Neural progenitor cell (in vitro differentiated cells): ENCODE data around the gene PCDH1. TPM values are rescaled to one million over a fixed set of nuclear protein-coding genes. Genes with fewer than 3 reads are reported as not detected.

ENCODE experiments used
- DNase-seq: peaks from one replicate; pipeline ENCODE4 v3.0.0-alpha.2; 2016; ENCODE audit warnings: low spot score
- H2AFZ ChIP-seq: fragments of 200-600 bp; sonication (generic); replicated peaks from 2 replicates; pipeline ENCODE4 v1.6.1; 2016; ENCODE audit warnings: antibody characterized with exemption
- H3F3A ChIP-seq: fragments of 200-600 bp; sonication (generic); 2 replicates; pipeline ENCODE4 v1.6.1; 2016; ENCODE audit warnings: antibody characterized with exemption, low read depth
- H3K27ac ChIP-seq: fragments of 200-600 bp; sonication (generic); 2 replicates; pipeline ENCODE4 v1.5.1; 2016; ENCODE audit warnings: mild to moderate bottlenecking
- H3K27me3 ChIP-seq: fragments of 200-600 bp; sonication (generic); 2 replicates; pipeline ENCODE4 v1.6.1; 2016; ENCODE audit warnings: mild to moderate bottlenecking, moderate library complexity
- H3K36me3 ChIP-seq: fragments of 200-600 bp; sonication (generic); 2 replicates; pipeline ENCODE4 v1.5.1; 2016
- H3K4me1 ChIP-seq: fragments of 200-600 bp; sonication (generic); 2 replicates; pipeline ENCODE4 v1.6.1; 2016; ENCODE audit warnings: mixed run types
- H3K4me2 ChIP-seq: fragments of 200-600 bp; sonication (generic); 2 replicates; pipeline ENCODE4 v1.6.1; 2016
- H3K4me3 ChIP-seq: fragments of 200-600 bp; sonication (generic); 2 replicates; pipeline ENCODE4 v1.5.1; 2016
- H3K79me2 ChIP-seq: fragments of 200-600 bp; sonication (generic); 2 replicates; pipeline ENCODE4 v1.6.1; 2016; ENCODE audit warnings: low read depth
- H3K9ac ChIP-seq: fragments of 200-600 bp; sonication (generic); 2 replicates; pipeline ENCODE4 v1.6.1; 2016
- H3K9me3 ChIP-seq: fragments of 200-600 bp; sonication (generic); 2 replicates; pipeline ENCODE4 v1.5.1; 2016; ENCODE audit warnings: low read depth
- H4K20me1 ChIP-seq: fragments of 200-600 bp; sonication (generic); 2 replicates; pipeline ENCODE4 v1.6.1; 2016; ENCODE audit warnings: low read depth
- H3K27ac Mint-ChIP-seq: 3 replicates; pipeline ENCODE4 v1.8.0; 2021; ENCODE audit warnings: mixed read lengths
- H3K27me3 Mint-ChIP-seq: 2 replicates; pipeline ENCODE4 v1.8.0; 2022; ENCODE audit warnings: low read depth, mild to moderate bottlenecking, inconsistent platforms, moderate library complexity, mixed read lengths; ENCODE audit not compliant: insufficient read depth
- H3K36me3 Mint-ChIP-seq: 3 replicates; pipeline ENCODE4 v1.8.0; 2021; ENCODE audit warnings: mixed read lengths
- H3K4me1 Mint-ChIP-seq: 3 replicates; pipeline ENCODE4 v1.8.0; 2021; ENCODE audit warnings: mixed read lengths
- H3K4me3 Mint-ChIP-seq: 3 replicates; pipeline ENCODE4 v1.8.0; 2021; ENCODE audit warnings: mild to moderate bottlenecking, moderate library complexity, mixed read lengths
- H3K9me3 Mint-ChIP-seq: 3 replicates; pipeline ENCODE4 v1.8.0; 2020; ENCODE audit warnings: mixed read lengths
- EZH2 ChIP-seq: fragments of 200-600 bp; sonication (generic); IDR thresholded peaks from 2 replicates; pipeline ENCODE4 v1.6.1; 2017; ENCODE audit warnings: antibody characterized with exemption, mild to moderate bottlenecking, moderate library complexity
- EZH2phosphoT487 ChIP-seq: fragments of 200-600 bp; sonication (generic); IDR thresholded peaks from 2 replicates; pipeline ENCODE4 v1.6.1; 2017; ENCODE audit warnings: antibody characterized with exemption
- total RNA-seq: library from RNA; depleted of rRNA; stranded (reverse); fragments of >200 nt; gene quantifications from 2 replicates; pipeline ENCODE4 v1.2.3, GENCODE V29; 2015; ENCODE audit warnings: low replicate concordance
- TF ChIP-seq, protein P1 (sequence below): fragments of 200-600 bp; sonication (generic); IDR thresholded peaks from 2 replicates; pipeline ENCODE4 v1.5.1; 2017; ENCODE audit warnings: antibody characterized with exemption, mild to moderate bottlenecking

The PCDH1 gene
- total RNA-seq, 1 donor from 2014 or later, result 24.8 TPM

GRCh38 chr5:141843156-141843927, 34.9 kb downstream of the PCDH1 start:
- H3K9me3 ChIP-seq, result no peaks in the 10 kb centered on the region
- peak overlapping the region; percentile 46 for H3K27ac ChIP-seq
- peak overlapping the region; percentile 47 for H3K4me2 ChIP-seq
- no peak overlapping the region for H3K4me3 ChIP-seq
- Mint-ChIP-seq H3K27ac (peak overlapping the region; percentile 11), H3K9me3 (no peaks in the 10 kb centered on the region), H3K27me3 (peaks cover 3% of the 10 kb centered on the region), H3K4me1 (peaks cover 59% of the 10 kb centered on the region), H3K4me3 (no peak overlapping the region), H3K36me3 (no peaks in the 10 kb centered on the region)
- H3K79me2 ChIP-seq, result peaks cover 10% of the 10 kb centered on the region
- H3K4me1 ChIP-seq, result peaks cover 82% of the 10 kb centered on the region
- H3F3A ChIP-seq, result peaks cover 56% of the 10 kb centered on the region
- no peaks in the 10 kb centered on the region for H3K27me3 ChIP-seq
- H2AFZ ChIP-seq, result no peak overlapping the region
- no peaks in the 10 kb centered on the region for H3K36me3 ChIP-seq
- DNase-seq, result no peak
- H4K20me1 ChIP-seq, result no peaks in the 10 kb centered on the region
- no peak for TF ChIP-seq EZH2phosphoT487
- TF ChIP-seq, protein P1, sequence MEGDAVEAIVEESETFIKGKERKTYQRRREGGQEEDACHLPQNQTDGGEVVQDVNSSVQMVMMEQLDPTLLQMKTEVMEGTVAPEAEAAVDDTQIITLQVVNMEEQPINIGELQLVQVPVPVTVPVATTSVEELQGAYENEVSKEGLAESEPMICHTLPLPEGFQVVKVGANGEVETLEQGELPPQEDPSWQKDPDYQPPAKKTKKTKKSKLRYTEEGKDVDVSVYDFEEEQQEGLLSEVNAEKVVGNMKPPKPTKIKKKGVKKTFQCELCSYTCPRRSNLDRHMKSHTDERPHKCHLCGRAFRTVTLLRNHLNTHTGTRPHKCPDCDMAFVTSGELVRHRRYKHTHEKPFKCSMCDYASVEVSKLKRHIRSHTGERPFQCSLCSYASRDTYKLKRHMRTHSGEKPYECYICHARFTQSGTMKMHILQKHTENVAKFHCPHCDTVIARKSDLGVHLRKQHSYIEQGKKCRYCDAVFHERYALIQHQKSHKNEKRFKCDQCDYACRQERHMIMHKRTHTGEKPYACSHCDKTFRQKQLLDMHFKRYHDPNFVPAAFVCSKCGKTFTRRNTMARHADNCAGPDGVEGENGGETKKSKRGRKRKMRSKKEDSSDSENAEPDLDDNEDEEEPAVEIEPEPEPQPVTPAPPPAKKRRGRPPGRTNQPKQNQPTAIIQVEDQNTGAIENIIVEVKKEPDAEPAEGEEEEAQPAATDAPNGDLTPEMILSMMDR, result no peak
- TF ChIP-seq EZH2, result no peak
- no peak overlapping the region for H3K9ac ChIP-seq

DNA sequence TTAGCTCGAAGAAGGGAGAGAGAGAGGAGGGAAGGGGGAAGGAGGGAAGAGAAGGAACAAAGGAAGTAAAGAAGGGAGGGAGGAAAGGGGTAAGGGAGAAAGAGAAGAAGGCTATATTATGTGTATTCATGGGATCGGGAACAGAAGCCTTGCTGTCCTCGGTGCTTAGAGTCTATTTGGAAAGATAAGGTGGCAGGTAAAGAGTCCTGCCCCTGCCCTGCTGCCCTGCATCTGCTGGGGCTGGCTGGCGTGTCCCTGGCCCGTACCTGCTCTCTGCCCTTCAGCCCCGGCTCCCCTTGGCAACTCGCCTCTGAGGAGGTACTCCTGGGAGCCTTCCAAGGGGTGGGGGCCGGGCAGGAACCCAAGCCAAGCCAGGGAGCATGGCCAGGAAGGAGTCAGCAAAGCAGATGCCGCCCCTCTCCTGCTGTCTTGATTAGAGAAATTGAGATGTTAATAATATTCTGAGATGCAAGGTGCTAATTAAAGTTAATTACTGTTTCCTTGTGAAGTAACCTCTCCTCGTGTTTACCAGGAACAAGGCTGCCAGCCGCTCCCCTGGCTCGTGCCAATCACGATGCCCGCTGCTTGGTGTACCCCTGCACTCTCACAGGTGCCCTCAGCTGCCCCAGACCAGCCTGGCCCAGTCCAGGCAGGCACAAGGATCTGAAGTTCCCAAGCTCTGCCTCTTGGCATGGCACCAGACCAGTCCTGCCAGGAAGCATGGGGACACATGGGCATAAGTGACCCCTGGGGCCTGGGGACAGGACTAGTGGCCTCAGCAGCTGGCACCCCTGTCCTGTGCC, 36.6 kb downstream of the PCDH1 start:
- Mint-ChIP-seq H3K27me3 (peaks cover 3% of the 10 kb centered on the region), H3K4me1 (peaks cover 62% of the 10 kb centered on the region), H3K36me3 (no peaks in the 10 kb centered on the region), H3K4me3 (no peak overlapping the region), H3K9me3 (no peaks in the 10 kb centered on the region), H3K27ac (no peak overlapping the region)
- H4K20me1 ChIP-seq, result no peaks in the 10 kb centered on the region
- no peak overlapping the region for H3K4me3 ChIP-seq
- no peaks in the 10 kb centered on the region for H3K9me3 ChIP-seq
- TF ChIP-seq EZH2 (no peak), EZH2phosphoT487 (no peak)
- TF ChIP-seq, protein P1, result no peak
- H3K9ac ChIP-seq, result no peak overlapping the region
- H3K79me2 ChIP-seq, result no peaks in the 10 kb centered on the region
- no peak for DNase-seq
- H3K36me3 ChIP-seq, result no peaks in the 10 kb centered on the region
- H3F3A ChIP-seq, result peaks cover 54% of the 10 kb centered on the region
- peaks cover 81% of the 10 kb centered on the region for H3K4me1 ChIP-seq
- H3K27me3 ChIP-seq, result no peaks in the 10 kb centered on the region
- H3K27ac ChIP-seq, result no peak overlapping the region
- no peak overlapping the region for H2AFZ ChIP-seq
- H3K4me2 ChIP-seq, result no peak overlapping the region

DNA sequence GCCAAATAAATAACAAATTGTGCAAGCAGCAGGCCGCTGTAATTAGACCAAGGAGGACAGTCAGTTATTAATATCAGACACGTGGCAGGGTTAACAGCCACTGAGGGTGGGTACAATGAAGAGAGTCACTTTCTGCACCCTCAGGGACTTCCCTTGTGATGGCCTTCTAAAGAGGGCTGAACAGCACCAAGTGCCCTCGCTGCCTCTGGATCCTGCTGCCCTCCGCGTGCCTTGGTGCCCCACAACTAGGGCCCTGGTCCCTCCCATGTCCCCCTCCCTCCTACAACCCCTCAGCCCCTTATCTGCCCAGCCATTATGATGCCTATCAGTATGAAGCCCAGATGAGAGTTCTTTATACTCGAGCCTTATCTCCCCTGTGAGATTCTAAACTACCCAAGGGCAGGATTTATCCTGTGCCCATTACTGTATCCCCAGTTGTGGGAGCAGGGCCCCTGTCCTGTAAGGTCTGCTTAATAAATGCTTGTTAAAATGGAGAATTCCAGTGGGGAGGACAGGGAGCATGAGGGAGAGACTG, 37.3 kb downstream of the PCDH1 start:
- H3K27ac ChIP-seq, result no peak overlapping the region
- no peaks in the 10 kb centered on the region for H3K27me3 ChIP-seq
- H3K79me2 ChIP-seq, result no peaks in the 10 kb centered on the region
- no peak overlapping the region for H3K27ac Mint-ChIP-seq
- no peak overlapping the region for H3K4me3 ChIP-seq
- H4K20me1 ChIP-seq, result no peaks in the 10 kb centered on the region
- TF ChIP-seq EZH2 (no peak), EZH2phosphoT487 (no peak)
- TF ChIP-seq, protein P1, result no peak
- H3K4me3 Mint-ChIP-seq, result no peak overlapping the region
- no peaks in the 10 kb centered on the region for H3K36me3 Mint-ChIP-seq
- H3K36me3 ChIP-seq, result no peaks in the 10 kb centered on the region
- peaks cover 50% of the 10 kb centered on the region for H3F3A ChIP-seq
- peaks cover 62% of the 10 kb centered on the region for H3K4me1 Mint-ChIP-seq
- H3K4me2 ChIP-seq, result no peak overlapping the region
- H3K9me3 Mint-ChIP-seq, result no peaks in the 10 kb centered on the region
- H2AFZ ChIP-seq, result no peak overlapping the region
- DNase-seq, result no peak
- H3K27me3 Mint-ChIP-seq, result no peaks in the 10 kb centered on the region
- no peaks in the 10 kb centered on the region for H3K9me3 ChIP-seq
- H3K9ac ChIP-seq, result no peak overlapping the region
- peaks cover 81% of the 10 kb centered on the region for H3K4me1 ChIP-seq
